H1 (cell line): Measurements from ENCODE around the gene LAMP5. TPM values are rescaled to one million over a fixed set of nuclear protein-coding genes. Genes with fewer than 3 reads are reported as not detected.

Experiments used
- POLR2AphosphoS5 ChIP-seq: IDR thresholded peaks from 2 replicates; pipeline ENCODE4 v1.6.1; 2011; ENCODE audit warnings: low read depth, low read length
- YY1 ChIP-seq: IDR thresholded peaks from 2 replicates; pipeline ENCODE4 v1.6.1; 2011; ENCODE audit warnings: low read depth, mild to moderate bottlenecking, low read length
- polyA plus RNA-seq, 7 experiments: library from polyadenylated mRNA; depleted of rRNA in 3 of 7; stranded (reverse) in 5 of 7; unstranded in 2 of 7; fragments of >200 nt in 5 of 7; fragments of 200-250 nt in 2 of 7; gene quantifications; 1 replicate in 5 of 7; 2 replicates in 1 of 7; 4 replicates in 1 of 7; pipeline versions ENCODE4 v1.2.1 to v1.2.3, GENCODE V29; 2011 to 2013; ENCODE audit warnings: missing spikeins in 2 of 7, mixed read lengths in 2 of 7
- total RNA-seq: library from RNA; stranded (reverse); fragmentation: NEBNext Ultra II Directional; extraction: Animal tissue kit (Norgen Biotek cat#: 25700); gene quantifications from 2 replicates; pipeline ENCODE4 v1.2.1, GENCODE V29; 2021
- TF ChIP-seq, protein P1 (sequence below): fragments of 300-600 bp; sonication (generic); IDR thresholded peaks from 2 replicates; pipeline ENCODE4 v1.7.1; 2012; ENCODE audit warnings: low read length, moderate library complexity, mild to moderate bottlenecking, inconsistent platforms; ENCODE audit not compliant: insufficient replicate concordance

The LAMP5 gene
- total and polyA plus RNA-seq, 2 of the 8 experiments (the other 6 are each of a cell fraction or from before 2014, with no cell fraction given): 0.22 to 1.9 TPM

GRCh38 chr20:9501473-9501872 is 12.9 kb upstream of the LAMP5 start (continued):
- TF ChIP-seq, protein P1, sequence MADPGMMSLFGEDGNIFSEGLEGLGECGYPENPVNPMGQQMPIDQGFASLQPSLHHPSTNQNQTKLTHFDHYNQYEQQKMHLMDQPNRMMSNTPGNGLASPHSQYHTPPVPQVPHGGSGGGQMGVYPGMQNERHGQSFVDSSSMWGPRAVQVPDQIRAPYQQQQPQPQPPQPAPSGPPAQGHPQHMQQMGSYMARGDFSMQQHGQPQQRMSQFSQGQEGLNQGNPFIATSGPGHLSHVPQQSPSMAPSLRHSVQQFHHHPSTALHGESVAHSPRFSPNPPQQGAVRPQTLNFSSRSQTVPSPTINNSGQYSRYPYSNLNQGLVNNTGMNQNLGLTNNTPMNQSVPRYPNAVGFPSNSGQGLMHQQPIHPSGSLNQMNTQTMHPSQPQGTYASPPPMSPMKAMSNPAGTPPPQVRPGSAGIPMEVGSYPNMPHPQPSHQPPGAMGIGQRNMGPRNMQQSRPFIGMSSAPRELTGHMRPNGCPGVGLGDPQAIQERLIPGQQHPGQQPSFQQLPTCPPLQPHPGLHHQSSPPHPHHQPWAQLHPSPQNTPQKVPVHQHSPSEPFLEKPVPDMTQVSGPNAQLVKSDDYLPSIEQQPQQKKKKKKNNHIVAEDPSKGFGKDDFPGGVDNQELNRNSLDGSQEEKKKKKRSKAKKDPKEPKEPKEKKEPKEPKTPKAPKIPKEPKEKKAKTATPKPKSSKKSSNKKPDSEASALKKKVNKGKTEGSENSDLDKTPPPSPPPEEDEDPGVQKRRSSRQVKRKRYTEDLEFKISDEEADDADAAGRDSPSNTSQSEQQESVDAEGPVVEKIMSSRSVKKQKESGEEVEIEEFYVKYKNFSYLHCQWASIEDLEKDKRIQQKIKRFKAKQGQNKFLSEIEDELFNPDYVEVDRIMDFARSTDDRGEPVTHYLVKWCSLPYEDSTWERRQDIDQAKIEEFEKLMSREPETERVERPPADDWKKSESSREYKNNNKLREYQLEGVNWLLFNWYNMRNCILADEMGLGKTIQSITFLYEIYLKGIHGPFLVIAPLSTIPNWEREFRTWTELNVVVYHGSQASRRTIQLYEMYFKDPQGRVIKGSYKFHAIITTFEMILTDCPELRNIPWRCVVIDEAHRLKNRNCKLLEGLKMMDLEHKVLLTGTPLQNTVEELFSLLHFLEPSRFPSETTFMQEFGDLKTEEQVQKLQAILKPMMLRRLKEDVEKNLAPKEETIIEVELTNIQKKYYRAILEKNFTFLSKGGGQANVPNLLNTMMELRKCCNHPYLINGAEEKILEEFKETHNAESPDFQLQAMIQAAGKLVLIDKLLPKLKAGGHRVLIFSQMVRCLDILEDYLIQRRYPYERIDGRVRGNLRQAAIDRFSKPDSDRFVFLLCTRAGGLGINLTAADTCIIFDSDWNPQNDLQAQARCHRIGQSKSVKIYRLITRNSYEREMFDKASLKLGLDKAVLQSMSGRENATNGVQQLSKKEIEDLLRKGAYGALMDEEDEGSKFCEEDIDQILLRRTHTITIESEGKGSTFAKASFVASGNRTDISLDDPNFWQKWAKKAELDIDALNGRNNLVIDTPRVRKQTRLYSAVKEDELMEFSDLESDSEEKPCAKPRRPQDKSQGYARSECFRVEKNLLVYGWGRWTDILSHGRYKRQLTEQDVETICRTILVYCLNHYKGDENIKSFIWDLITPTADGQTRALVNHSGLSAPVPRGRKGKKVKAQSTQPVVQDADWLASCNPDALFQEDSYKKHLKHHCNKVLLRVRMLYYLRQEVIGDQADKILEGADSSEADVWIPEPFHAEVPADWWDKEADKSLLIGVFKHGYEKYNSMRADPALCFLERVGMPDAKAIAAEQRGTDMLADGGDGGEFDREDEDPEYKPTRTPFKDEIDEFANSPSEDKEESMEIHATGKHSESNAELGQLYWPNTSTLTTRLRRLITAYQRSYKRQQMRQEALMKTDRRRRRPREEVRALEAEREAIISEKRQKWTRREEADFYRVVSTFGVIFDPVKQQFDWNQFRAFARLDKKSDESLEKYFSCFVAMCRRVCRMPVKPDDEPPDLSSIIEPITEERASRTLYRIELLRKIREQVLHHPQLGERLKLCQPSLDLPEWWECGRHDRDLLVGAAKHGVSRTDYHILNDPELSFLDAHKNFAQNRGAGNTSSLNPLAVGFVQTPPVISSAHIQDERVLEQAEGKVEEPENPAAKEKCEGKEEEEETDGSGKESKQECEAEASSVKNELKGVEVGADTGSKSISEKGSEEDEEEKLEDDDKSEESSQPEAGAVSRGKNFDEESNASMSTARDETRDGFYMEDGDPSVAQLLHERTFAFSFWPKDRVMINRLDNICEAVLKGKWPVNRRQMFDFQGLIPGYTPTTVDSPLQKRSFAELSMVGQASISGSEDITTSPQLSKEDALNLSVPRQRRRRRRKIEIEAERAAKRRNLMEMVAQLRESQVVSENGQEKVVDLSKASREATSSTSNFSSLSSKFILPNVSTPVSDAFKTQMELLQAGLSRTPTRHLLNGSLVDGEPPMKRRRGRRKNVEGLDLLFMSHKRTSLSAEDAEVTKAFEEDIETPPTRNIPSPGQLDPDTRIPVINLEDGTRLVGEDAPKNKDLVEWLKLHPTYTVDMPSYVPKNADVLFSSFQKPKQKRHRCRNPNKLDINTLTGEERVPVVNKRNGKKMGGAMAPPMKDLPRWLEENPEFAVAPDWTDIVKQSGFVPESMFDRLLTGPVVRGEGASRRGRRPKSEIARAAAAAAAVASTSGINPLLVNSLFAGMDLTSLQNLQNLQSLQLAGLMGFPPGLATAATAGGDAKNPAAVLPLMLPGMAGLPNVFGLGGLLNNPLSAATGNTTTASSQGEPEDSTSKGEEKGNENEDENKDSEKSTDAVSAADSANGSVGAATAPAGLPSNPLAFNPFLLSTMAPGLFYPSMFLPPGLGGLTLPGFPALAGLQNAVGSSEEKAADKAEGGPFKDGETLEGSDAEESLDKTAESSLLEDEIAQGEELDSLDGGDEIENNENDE: no peak
- no peak for TF ChIP-seq YY1
- TF ChIP-seq POLR2AphosphoS5: no peak
